KMS-11 (cell line): ENCODE results near the gene SNRNP40.

Experiments
- H2AFZ ChIP-seq: fragments of 200-600 bp; sonication (generic); 2 replicates; pipeline ENCODE4 v1.6.1; 2016; ENCODE audit warnings: antibody characterized with exemption, mixed run types, low read depth
- H3K27ac ChIP-seq: fragments of 200-600 bp; sonication (generic); 2 replicates; pipeline ENCODE4 v1.6.1; 2016; ENCODE audit warnings: mild to moderate bottlenecking, mixed run types
- H3K27me3 ChIP-seq: fragments of 200-600 bp; sonication (generic); 2 replicates; pipeline ENCODE4 v1.6.1; 2017; ENCODE audit warnings: mild to moderate bottlenecking, low read depth, mixed run types, moderate library complexity; ENCODE audit not compliant: insufficient read depth
- H3K36me3 ChIP-seq: fragments of 200-600 bp; sonication (generic); 2 replicates; pipeline ENCODE4 v1.6.1; 2017; ENCODE audit warnings: mild to moderate bottlenecking, mixed run types; ENCODE audit not compliant: insufficient read depth
- H3K4me1 ChIP-seq: fragments of 200-600 bp; sonication (generic); 2 replicates; pipeline ENCODE4 v1.6.1; 2016; ENCODE audit warnings: mild to moderate bottlenecking, low read depth, mixed run types; ENCODE audit not compliant: poor library complexity, severe bottlenecking
- H3K4me2 ChIP-seq: fragments of 200-600 bp; sonication (generic); 2 replicates; pipeline ENCODE4 v1.7.0; 2016; ENCODE audit warnings: mild to moderate bottlenecking, mixed run types
- H3K4me3 ChIP-seq: fragments of 200-600 bp; sonication (generic); IDR thresholded peaks from 2 replicates; pipeline ENCODE4 v1.6.1; 2017; ENCODE audit warnings: low read depth, low read length, mixed read lengths; ENCODE audit not compliant: insufficient read depth
- H3K79me2 ChIP-seq: fragments of 200-600 bp; sonication (generic); 2 replicates; pipeline ENCODE4 v1.6.1; 2016; ENCODE audit warnings: low read depth, mixed run types; ENCODE audit not compliant: insufficient read depth
- H3K9ac ChIP-seq: fragments of 200-600 bp; sonication (generic); 2 replicates; pipeline ENCODE4 v1.6.1; 2016; ENCODE audit warnings: mild to moderate bottlenecking, mixed run types
- H4K20me1 ChIP-seq: fragments of 200-600 bp; sonication (generic); 2 replicates; pipeline ENCODE4 v1.6.1; 2016; ENCODE audit warnings: mild to moderate bottlenecking, mixed run types; ENCODE audit not compliant: insufficient read depth
- CTCF ChIP-seq: fragments of 200-600 bp; sonication (generic); conservative IDR thresholded peaks from 2 replicates; pipeline ENCODE4 v1.6.1; 2017; ENCODE audit warnings: low read depth, mild to moderate bottlenecking, antibody characterized with exemption, low read length, moderate library complexity, mixed read lengths

The SNRNP40 gene

GRCh38 chr1:31296486-31297276, at the start of gene SNRNP40, which contains the start of gene ZCCHC17:
Gene SNRNP40, minus strand, starts transcription at chr1:31296788. Its CDS starts 37 bp downstream, at chr1:31296751.
Gene ZCCHC17, plus strand, starts transcription at chr1:31297032. Its CDS starts 13,067 bp downstream, at chr1:31310099.
- peaks cover 61% of the 10 kb centered on the region for H3K79me2 ChIP-seq
- no peaks in the 10 kb centered on the region for H4K20me1 ChIP-seq
- peak within 1 kb of the TSS; percentile 69 for H3K27ac ChIP-seq
- no peaks in the 10 kb centered on the region for H3K27me3 ChIP-seq
- peak within 1 kb of the TSS; percentile 78 for H2AFZ ChIP-seq
- no peaks in the 10 kb centered on the region for H3K36me3 ChIP-seq
- peaks cover 12% of the 10 kb centered on the region for H3K4me1 ChIP-seq
- H3K9ac ChIP-seq, result peak within 1 kb of the TSS; percentile 87
- peak within 1 kb of the TSS; percentile 85 for H3K4me2 ChIP-seq
- no peak for TF ChIP-seq CTCF
- H3K4me3 ChIP-seq, result peak within 1 kb of the TSS; percentile 78

- Histone ChIP-seq H3K79me2 (no peaks in the 10 kb centered on the region), H2AFZ (no peak overlapping the region), H3K9ac (no peak overlapping the region), H3K27ac (no peak overlapping the region), H3K4me2 (no peak overlapping the region), H4K20me1 (no peaks in the 10 kb centered on the region), H3K4me1 (peaks cover 2% of the 10 kb centered on the region), H3K36me3 (no peaks in the 10 kb centered on the region), H3K4me3 (no peak overlapping the region), H3K27me3 (no peaks in the 10 kb centered on the region)
- no peak for TF ChIP-seq CTCF
Observed at GRCh38 chr1:31345635-31346034, 49.0 kb upstream of the SNRNP40 start.

GRCh38 chr1:31344503-31344902, 47.9 kb upstream of the SNRNP40 start:
- peaks cover 3% of the 10 kb centered on the region for H3K4me1 ChIP-seq
- TF ChIP-seq CTCF, result no peak
- no peak overlapping the region for H3K27ac ChIP-seq
- H3K4me3 ChIP-seq, result no peak overlapping the region
- H3K36me3 ChIP-seq, result no peaks in the 10 kb centered on the region
- H2AFZ ChIP-seq, result no peak overlapping the region
- H3K27me3 ChIP-seq, result no peaks in the 10 kb centered on the region
- no peaks in the 10 kb centered on the region for H4K20me1 ChIP-seq
- no peak overlapping the region for H3K4me2 ChIP-seq
- H3K79me2 ChIP-seq, result no peaks in the 10 kb centered on the region
- H3K9ac ChIP-seq, result no peak overlapping the region

GRCh38 chr1:31336687-31337467, 40.3 kb upstream of the SNRNP40 start:
- Histone ChIP-seq H2AFZ (no peak overlapping the region), H3K27me3 (no peaks in the 10 kb centered on the region), H3K4me1 (peaks cover 12% of the 10 kb centered on the region), H3K4me2 (no peak overlapping the region), H3K79me2 (no peaks in the 10 kb centered on the region), H3K27ac (no peak overlapping the region), H3K9ac (no peak overlapping the region), H4K20me1 (no peaks in the 10 kb centered on the region), H3K4me3 (no peak overlapping the region), H3K36me3 (no peaks in the 10 kb centered on the region)
- no peak for TF ChIP-seq CTCF
